UCSD-AML1 (cell line): ENCODE measurements around the gene MBD4.
"Not testable (repeated sequence)": the region's sequence is repeated elsewhere in the genome, so short reads cannot be mapped to it uniquely, and the experiment has no call there.

Source experiments
- DNase-seq: peaks from one replicate; lab custom pipeline; 2025; ENCODE audit not compliant: unreplicated experiment; lab: John Stamatoyannopoulos, UW

MBD4 gene

DNA sequence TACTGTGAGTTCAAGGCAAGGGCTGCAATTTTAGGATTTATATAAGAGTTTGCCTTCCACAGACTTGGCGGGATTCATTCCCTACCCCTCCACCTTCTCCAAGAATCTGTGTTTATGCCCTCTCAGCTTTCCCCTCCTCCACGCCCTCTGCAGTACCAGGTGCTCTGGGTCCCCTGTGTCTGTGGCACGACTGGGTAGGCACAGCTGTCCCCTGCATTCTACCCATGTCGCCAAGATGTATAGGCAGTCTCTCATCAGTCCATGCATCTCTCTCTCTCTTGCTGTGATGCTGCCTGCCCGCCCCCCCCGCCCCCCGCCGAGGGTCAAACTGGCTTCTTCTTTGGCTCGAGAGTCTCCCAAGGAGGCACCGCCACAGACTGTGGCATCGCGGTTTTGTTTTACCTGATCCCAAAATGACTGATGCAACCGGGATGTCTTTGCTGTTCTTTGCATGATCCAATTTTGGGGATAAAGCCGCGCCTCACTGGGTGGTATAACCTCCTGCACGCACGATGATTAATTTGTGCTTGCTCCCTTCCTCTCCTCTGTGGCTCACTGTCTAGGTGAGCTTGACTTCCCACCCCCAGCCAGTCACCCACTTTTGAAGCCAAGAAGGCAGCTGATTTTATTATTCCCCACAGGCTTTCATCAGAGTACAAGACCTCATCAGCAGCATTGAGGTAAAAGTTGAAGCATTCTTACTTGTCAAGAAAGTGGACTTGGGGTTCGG is 55.0 kb downstream of the MBD4 start:
- no peak for DNase-seq

DNA sequence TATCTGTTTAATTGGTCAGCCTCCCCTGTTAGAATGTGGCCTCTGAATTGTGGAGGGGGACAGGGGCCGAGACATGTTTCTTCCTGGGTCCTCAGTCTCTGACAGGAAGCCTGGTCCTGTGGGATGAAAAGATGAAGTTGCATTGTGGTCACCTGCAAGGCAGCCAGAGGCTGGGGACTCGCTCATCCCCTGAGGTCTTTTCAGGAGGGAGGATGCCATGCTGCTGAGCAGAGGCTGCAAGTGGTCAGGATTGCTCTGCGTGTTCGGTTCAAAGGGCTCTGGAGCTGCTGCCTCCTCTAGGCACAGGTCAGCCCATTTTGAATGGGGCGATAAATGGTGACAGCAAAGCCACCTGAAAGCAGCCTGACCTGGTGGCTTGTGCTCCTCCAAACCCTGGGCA is 55.6 kb downstream of the MBD4 start:
- not testable (repeated sequence) for DNase-seq

GRCh38 chr3:129383292-129383860 is 56.4 kb downstream of the MBD4 start:
- DNase-seq, result peak; percentile 53

GRCh38 chr3:129382366-129382765 is 57.4 kb downstream of the MBD4 start:
- no peak for DNase-seq
